AG20443 (cell line): ENCODE results near the gene TMEM52.

ENCODE experiments used
- DNase-seq: peaks from one replicate; pipeline ENCODE4 v3.0.0; 2012; ENCODE audit warnings: low spot score, mixed read lengths

TMEM52 gene

DNA sequence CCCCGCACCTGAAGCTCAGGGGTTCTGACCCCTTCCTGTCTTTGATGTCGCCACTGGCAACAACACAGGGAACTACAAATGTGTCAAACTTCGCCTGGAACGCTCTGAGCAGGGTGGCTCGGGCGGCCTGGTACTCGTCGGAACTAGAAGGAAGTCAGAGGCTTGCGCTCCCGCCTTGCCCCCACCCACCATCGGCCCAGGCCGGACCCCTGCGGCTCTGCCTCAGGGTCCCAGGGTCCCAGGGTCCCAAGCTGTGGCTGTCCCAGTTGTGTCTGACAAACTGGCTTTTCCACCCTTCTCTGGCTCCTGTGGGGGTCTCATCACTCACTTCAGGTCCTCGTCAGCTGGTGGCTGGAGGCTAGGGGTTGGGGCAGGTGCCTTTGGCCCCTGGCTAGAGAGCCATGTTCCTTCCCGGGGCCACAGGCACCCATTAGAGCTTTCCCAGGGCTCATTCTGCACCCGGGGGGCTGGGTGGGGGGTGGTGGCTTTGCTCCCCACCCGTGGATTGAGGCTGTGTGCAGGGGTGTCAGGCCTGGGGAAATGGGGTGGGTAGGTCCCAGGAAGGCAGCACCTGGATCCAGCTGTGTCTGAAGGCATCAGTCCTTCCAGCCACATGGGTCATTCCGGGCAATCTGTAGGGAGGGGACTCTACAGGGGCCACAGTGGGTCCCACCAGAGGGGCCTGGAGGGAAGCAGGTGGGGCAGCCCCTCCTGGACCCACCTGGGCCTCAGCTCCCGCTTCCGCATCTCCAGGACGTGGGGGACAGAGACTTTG is 8.0 kb upstream of the TMEM52 start:
- no peak for DNase-seq

DNA sequence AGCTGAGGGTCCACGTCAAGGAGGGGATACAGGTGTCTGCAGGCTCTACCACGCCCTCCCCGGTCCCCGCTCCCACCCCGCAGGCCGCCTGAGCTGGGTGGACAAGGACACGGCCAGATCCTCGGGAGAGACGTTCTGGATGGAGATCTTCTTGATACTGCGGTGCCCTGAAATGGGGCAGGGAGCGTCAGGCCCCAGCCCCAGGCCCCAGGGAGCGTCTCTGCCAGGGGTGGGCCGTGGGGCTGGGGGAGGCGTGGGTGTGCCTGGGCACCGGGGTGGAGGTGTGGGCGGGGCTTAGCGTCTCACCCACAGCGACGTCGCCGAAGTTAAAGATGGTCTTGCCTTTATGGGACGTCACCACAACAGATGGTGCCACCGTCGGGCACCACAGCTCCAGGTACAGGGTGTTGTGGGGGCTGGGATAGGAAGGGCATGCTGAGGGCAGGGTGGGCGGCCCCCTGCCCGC is 7.3 kb upstream of the TMEM52 start:
- no peak for DNase-seq

DNA sequence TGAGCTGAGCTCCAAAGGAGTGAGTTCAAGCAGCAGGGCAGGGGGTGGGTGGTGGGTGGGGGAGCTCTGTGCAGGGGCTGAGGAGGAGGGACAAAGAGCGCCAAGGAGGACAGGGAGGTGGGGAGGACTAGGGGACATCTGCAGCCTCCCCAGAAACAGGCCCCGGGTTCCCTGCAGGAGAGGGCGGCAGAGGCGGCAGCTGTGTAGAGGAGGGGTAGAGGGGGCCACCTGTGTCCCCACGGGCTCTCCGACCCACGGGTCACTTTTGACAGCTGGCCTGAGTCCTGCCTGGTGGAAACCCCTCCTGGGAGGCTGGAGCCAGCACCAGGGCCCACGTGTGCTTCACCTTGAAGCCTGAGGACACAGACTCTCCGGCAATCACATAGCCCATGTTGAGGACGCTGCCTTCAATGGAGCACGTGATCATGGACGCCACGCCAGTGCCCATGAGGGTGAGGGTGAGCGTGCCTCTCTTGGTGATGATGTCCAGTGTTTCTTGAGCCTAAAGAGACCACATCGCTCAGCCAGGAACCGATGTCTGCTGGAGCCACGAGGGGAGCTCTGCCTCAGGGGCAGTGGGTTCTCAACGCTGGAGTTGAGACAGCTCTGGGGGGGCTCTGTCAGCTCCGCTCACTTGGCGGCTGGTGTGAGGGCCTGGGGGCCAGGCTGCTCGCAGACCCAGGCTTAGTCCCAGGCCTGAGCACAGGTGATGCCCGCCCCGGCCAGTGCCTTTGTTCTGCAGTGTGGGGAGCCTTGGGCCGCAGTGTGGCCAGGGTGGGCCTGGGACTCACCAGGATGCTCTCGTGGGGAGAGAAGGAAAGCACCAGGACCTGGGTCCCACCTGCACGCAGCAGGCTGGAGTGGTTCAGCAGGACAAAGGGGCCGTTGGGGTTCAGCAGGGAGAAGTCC is 6.6 kb upstream of the TMEM52 start:
- no peak for DNase-seq

DNA sequence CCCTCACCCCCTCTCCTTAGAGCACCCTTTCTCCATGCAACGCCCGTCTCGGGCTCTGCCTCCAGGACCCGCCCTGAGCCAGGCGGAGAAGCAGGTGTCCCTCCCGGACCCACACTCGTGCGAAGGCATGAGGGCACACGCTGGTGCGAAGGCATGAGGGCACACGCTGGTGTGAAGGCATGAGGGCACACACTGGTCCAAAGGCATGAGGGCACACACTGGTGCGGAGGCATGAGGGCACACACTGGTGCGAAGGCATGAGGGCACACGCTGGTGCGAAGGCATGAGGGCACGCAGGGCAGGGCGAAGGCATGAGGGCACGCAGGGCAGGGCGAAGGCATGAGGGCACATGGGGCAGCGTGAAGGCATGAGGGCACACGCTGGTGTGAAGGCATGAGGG is 5.8 kb upstream of the TMEM52 start:
- DNase-seq: no peak

DNA sequence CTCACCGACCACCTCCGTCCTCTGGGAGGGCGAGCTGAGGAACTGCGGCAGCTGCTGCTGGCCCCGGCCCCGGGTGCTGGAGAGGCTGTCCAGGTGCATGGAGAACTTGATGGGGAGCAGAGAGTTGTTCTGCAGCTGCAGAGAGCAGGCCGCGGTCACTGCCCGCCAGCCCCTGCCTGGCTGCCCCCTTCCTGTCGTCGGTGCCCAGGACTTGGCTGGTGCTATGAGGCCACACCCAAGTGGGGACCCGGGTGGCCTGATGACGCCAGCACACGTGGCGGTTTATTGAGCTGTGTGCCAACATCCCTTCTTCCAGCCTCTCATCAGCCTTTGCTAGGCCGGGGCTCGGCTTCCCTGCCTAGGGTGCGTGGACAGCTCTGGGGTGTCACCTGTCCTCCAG is 5.3 kb upstream of the TMEM52 start:
- DNase-seq: no peak

DNA sequence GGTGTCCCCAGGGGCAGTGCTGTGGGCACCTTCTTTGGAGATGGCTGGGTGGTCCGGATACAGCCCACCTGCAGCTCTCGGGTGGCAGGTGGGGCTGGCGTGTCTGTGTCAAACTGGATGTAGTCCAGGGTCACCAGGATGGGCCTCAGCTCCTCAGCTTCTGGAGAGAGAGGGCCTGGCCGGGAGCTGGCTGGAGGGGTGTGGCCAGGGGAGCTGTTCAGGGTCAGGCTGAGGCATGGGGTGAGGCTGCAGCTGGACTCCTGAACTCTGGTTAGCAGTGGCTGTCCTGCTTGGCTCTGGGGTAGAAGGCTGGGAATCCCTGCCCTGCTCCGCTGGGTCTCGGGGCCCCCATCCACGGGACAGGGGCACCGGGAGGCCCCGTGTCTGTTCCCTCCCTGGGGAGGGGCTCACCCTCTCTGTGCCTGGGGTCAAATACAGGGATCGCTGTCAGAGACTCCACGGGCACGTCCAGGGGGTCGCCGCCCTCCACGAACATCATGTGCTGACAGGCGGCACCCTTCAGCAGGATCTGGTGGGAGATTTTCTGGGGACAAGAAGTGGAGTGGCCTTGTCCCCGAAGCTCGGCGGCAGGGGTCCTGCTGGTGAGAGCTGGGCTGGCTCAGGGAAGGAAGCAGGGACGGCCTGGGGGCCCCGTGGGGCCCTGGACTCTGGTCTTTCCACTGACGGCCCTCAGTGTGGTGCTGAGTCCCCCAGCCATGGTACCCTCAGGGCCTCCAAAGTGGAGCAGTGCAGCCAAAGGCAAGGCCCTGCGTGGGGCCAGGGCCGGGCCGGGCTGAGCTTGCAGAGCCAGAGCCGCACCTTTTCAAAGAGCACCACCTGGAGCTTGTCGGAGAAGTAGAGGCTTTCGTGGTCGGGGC is 4.1 kb upstream of the TMEM52 start:
- no peak for DNase-seq

DNA sequence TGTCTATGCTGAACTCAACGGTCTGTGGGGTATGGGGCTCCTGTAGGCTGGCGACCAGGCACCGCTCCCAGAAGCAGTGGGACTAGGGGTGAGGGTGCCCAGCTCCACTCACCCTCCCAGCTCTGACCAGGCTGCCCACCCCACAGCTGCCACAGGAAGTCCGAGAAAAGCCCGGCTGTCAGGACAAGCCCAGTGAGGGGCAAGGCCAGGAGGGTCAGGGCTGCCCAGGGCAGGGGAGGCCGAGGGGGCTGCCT is 3.5 kb upstream of the TMEM52 start:
- no peak for DNase-seq

DNA sequence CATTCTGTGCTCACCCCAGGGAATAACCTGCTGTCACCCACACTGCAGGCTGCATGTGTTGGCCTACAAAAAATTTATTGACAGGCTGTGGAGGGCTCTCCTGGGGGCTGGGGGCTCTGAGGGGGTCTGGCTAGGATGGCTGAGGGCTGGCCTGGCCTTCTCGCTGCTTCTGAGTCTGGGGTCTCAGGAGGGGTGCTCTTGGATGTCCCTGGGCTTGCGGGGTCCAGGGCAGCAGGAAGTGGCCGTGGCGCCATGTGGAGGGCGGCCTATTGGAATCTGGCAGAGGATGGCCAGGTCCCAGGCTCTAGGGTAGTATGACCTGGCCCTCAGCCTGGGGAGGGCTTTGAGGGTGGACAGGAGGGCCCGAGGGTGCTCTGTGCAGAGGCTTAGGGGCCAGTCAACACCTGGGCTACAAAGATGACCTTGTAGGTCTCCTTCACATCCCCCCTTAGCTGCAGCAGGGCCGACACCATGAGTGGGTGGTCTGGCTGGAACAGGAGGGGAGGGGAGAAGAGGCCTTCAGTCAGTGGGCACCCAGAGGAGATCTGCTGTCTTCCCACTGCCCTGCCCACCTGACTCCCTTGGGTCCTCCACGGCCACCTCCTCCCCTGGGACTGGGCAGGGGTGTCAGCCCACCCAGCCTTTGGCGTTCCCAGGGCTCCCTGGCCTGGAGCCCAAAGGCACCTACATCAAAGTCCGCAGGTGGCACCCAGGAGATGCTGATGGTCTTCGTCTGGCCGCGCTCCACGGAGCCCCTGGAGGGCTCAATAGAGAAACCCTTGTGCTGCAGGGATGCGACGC is 3.0 kb upstream of the TMEM52 start:
- no peak for DNase-seq

DNA sequence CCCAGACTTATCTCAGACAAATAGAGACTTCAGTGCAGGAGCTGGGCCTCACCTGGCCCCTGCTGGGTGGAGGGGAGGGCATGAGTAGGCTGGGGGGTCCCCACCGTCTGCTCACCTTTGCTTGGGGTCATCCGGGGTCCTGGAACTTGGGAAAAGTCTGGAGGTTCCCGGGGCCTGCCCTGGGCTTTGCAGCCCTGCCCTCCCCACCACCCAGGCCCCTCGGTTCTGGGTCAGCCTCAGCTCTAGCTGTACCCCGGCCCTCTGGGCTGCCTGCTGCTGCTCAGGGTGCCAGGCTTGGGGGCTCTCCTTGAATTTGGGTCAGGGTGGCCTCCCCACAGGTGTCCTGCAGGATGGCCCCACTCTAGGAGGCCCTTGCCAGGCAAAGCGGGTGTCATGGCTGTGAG is 2.4 kb upstream of the TMEM52 start:
- no peak for DNase-seq

DNA sequence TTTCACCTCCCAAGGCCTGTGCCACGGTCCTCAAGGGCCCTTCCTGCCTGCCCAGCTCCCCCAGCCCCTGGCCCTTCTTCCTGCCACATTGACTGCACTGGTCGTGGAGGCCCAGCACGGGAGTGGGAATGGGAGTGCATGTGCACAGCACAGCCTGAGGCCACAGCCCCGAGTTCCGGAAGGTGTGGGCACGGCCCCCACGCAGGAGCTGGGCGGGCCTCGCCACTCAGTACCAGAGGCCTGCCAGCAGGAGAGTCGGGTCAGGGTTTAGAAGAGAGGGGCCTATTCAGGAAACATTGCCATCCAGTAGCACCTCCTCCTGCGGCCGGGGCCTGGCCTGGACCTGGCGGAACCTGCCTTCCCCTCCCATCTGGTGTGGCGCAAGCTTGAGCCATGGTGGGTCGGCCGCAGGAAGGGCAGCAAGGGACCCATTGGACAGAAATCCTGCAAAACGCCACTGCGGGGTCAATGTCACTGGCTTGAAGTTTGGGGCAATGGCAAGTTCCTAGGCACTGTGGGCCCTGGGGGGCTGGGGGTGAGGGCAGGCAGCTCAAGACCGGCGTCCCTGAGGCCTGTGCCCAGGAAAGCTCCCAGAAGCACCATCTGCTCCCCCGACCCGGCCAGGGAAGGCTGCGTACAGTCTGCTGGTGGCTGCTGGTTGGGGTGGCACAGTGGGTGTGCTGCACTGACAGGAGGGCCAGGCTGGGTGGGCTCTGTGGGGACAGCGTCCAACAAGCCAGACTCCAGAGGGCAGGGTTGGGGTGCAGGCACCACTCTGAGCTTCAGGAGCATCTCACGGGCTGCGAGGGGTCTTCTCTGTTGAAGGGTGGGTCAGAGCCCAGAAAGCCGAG is 1.8 kb upstream of the TMEM52 start:
- DNase-seq: no peak

DNA sequence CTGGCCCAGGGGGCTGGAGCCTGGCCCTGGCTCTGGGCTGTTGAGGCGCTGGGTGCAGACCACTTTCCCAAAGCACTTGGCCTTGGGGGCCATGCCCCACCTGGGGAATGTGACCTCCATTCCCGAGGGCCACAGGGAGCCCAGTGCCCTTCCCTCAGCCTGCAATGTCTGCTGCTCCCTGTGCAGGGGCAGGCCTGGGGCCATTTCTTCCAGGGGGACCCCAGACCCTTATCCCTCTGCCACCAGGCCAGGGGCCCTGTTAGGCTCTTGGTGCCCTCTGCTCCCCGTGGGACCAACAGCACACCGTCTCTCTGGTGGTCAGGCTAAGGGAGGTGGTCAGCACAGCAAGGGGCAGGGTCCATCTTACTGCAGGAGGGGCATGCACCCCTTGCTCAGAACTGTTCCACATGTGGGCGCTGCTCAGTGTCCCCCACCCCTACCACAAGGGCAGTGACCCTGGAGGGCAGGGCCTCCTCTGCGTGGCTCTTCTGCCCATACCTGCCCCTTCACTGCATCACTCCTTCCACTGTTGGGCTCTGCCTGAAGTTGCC is 1.1 kb upstream of the TMEM52 start:
- DNase-seq: no peak

DNA sequence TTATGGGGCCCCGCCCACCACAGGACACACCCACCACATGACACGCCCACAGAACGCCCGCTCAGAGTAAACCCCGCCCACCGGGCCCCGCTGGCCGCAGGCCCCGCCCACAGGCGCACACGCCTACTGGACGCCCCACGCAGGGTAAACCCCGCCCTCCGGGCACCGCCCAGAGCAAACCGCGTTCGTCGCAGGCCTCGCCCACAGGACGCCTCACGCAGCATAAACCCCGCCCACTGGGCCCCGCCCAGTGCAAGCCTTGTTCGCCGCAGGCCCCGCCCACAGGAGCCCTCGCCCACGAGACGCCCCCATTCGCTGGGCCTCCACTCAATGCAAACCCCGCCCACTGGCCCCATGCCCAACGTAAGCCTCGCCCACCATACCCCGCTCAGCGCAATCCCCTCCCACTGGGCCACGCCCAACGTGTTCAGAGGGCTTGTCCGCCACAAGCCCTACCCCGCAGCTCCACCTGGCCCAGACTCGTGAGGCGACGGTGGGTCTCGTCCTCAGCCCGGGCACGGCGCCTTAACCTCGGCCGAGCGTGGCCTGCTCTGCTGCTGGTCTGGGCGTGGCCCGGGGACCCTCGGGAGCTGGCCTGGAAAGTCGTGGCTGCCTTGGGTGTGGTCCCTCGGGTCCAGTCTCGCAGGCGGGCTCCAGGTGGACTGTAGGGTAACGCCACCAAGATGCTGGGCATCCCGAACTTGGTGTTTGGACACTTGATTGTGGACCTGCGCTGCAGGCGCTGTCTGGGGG is 401 bp upstream of the TMEM52 start:
- peak; percentile 100 for DNase-seq

DNA sequence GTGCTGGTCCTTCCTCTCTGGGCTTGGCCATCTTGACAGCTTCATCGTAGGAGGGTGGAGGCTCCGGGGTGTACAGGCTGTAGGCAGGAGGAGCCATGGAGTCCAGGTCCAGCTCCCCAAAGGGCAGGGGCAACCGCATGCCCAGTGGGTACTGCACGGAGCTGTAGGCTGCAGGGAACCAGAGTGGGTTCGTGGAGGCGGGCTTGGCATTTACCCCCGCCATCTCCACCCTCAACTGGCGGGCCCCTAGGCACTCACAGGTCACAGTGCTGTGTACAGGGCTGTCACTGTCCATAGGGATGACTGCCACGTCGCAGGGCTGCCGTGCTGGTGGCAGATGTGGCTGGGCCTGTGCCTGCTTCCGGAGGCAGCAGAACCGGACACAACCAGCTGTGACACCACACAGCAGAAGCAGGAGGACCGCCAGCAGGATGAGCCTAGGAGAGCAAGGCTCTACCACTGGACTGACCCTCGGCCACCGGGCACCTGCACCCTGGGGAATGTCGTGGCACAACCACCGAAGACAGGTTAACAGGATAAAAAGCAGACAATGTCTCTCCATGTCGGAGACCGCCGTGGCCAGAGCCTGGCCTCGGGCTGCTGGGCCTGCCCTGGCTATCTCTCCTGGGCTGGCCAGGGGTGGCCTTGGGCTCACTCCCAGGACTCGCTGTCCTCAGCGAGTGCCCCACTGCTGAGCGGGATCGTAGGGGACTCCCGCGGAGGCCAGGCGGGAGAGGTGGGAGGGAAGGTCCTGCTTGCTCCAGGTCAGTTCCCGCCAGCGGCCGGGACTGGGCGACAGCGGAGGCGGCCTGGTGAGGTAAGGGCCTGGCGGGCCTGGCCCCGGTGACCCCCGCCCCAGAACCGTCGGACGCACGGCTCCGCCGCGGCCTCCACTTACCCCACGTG is 831 bp downstream of the TMEM52 start:
- DNase-seq: no peak

DNA sequence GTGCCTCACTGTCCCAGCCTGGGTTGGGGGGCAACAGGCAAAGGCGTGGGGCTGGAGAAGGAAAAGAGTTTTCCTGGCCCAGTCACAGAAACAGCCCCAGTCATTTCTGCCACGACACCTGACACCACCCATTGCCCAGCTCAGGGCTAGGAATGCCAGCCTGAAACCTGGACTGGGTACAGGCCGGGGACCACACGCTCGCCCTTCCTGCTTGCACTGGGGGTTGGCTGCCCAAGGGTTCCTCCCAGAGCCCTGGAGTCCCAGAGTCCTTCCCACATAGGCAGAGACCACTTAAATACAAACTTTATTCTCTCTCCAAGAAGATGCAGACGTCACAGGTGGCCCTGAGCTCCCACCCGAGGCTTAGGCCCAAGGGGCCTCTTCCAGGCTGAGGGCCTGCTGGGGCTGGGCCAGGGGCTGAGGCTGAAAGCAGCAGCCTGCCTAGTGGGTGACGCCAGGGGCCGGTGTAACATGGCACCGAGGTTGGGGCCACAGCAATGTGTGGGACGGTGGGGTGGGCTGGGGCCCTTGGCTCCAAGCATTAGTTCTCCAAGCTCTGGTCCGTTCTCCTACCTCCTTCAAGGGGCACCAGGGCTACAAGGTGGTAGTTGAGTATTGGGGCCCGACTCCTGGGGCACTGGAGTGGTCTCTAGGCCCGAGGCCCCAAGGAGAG is 1.6 kb downstream of the TMEM52 start:
- no peak for DNase-seq

DNA sequence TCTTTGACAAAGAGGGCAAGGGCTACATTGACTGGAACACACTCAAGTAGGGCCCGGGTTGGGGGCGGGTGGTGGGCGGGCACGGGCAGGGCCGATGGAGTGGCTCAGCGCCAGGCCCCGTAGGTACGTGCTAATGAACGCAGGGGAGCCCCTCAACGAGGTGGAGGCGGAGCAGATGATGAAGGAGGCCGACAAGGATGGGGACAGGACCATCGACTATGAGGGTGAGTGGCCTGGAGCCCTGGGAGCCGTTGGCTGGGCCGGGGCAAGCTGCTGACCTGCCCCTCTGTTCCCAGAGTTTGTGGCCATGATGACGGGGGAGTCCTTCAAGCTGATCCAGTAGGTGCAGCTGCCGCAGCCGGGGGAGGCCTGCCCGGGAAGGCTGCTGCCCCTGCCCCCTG is 2.2 kb downstream of the TMEM52 start:
- no peak for DNase-seq

DNA sequence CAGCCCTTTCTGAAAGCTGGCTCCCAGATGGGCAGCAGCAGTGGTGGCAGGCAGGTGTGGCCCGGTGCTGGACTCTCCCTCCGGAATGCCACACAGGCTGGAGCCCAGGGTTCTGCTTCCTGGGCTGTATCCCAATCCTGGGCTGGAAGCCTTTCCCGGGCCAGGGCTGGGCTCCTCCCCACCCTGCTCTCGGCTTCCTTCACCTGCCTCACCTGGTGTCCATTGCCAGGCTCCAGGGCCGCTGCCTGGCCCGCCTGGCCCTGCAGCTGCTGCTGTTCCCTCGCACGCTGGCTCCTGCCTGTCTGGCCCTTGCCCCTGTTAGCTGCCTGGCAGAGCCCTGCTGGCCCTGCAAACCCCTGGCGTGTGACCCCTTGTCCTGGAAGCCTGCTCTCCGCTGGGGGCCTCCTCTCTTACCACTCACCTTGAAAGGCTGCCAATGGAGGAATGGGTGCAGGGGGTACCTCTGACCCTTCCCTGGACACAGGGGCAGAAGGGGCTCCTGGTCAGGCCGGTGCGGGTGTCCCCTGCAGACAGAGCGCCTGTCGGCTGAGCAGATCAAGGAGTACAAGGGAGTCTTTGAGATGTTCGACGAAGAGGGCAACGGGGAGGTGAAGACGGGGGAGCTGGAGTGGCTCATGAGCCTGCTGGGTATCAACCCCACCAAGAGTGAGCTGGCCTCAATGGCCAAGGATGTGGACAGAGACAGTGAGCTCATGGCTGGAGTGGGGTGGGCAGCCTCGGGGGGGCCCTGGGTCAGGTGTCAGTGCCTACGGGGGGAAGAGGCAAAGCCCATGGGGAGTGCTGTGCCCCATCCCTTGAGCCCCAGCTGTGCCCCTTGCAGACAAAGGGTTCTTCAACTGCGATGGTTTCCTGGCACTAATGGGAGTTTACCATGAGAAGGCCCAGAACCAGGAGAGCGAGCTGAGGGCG is 2.9 kb downstream of the TMEM52 start:
- DNase-seq: no peak
